Erythroblast (primary cell): Measurements from ENCODE around the gene MRPL19.

Experiments
- GATA1 ChIP-seq: IDR thresholded peaks from 2 replicates; pipeline ENCODE4 v1.6.1; 2011; ENCODE audit warnings: low read depth, mild to moderate bottlenecking, control low read depth, low read length, moderate library complexity
- POLR2A ChIP-seq: IDR thresholded peaks from 2 replicates; pipeline ENCODE4 v1.6.1; 2011; ENCODE audit warnings: mild to moderate bottlenecking, low read length

GRCh38 chr2:75596784-75597183 is 49.8 kb upstream of the MRPL19 start:
- TF ChIP-seq POLR2A (no peak), GATA1 (no peak)
